H1 (cell line): ENCODE data around the gene TSC2. TPM values are rescaled to one million over a fixed set of nuclear protein-coding genes. Genes with fewer than 3 reads are reported as not detected.
A peak's percentile ranks its signal among the peaks of the same experiment; 100 is the strongest.
"Not testable (repeated sequence)": the region's sequence is repeated elsewhere in the genome, so short reads cannot be mapped to it uniquely, and the experiment has no call there.

Experiments used
- CTCF ChIA-PET: fragments of 300-600 bp; sonication (Branson Sonifier 250); formaldehyde crosslinking; loops from one replicate; lab custom pipeline; 2021; ENCODE audit not compliant: partially characterized antibody; lab: Charles Lee
- POLR2A ChIA-PET: fragments of 300-600 bp; sonication (Branson Sonifier 250); formaldehyde crosslinking; loops from one replicate; lab custom pipeline; 2021; ENCODE audit warnings: inconsistent platforms; ENCODE audit not compliant: partially characterized antibody; lab: Charles Lee
- DNase-seq, 2 experiments: peaks; one replicate each; pipeline versions ENCODE4 v3.0.0 to v3.0.0-alpha.2; 2010 to 2022; ENCODE audit warnings: low spot score in 2 of 2, low read depth in 1 of 2, mixed read lengths in 1 of 2
- FAIRE-seq: peaks from 2 replicates; lab custom pipeline; 2011; peaks lifted over from hg19 to GRCh38; lab: Jason Lieb, UNC
- H2AFZ ChIP-seq: 2 replicates; pipeline ENCODE4 v1.8.1; 2012; ENCODE audit warnings: low read length, inconsistent platforms
- H2AK5ac ChIP-seq: 2 replicates; pipeline ENCODE4 v1.6.1; 2013; ENCODE audit warnings: low read depth, low read length
- H2BK120ac ChIP-seq: replicated peaks from 2 replicates; pipeline ENCODE3; 2013; ENCODE audit warnings: low read depth, low read length, inconsistent platforms
- H2BK12ac ChIP-seq: 2 replicates; pipeline ENCODE4 v1.6.1; 2013; ENCODE audit warnings: low read depth, low read length
- H2BK15ac ChIP-seq: 2 replicates; pipeline ENCODE4 v1.6.1; 2013; ENCODE audit warnings: low read length
- H2BK20ac ChIP-seq: 2 replicates; pipeline ENCODE4 v1.6.1; 2013; ENCODE audit warnings: low read length
- H2BK5ac ChIP-seq: 2 replicates; pipeline ENCODE4 v1.6.1; 2013; ENCODE audit warnings: low read depth, low read length
- H3K14ac ChIP-seq: 2 replicates; pipeline ENCODE4 v1.6.1; 2013; ENCODE audit warnings: inconsistent platforms; ENCODE audit not compliant: insufficient read length
- H3K18ac ChIP-seq: 2 replicates; pipeline ENCODE4 v1.6.1; 2013; ENCODE audit warnings: low read length; ENCODE audit errors: extremely low read depth
- H3K23ac ChIP-seq: 2 replicates; pipeline ENCODE4 v1.6.1; 2013; ENCODE audit warnings: inconsistent platforms; ENCODE audit not compliant: insufficient read length
- H3K23me2 ChIP-seq: 2 replicates; pipeline ENCODE4 v1.6.1; 2013; ENCODE audit warnings: low read depth, low read length
- H3K27ac ChIP-seq: 2 replicates; pipeline ENCODE4 v1.6.1; 2011; ENCODE audit warnings: low read depth, low read length, inconsistent platforms
- H3K27me3 ChIP-seq, 4 experiments: replicated peaks in 1 of 4; 1 replicate in 1 of 4; 2 replicates in 3 of 4; pipeline versions ENCODE4 v1.6.1 to v1.8.1; 2011 to 2013; ENCODE audit warnings: low read length in 3 of 4, mild to moderate bottlenecking in 3 of 4, inconsistent platforms in 2 of 4, mixed read lengths in 2 of 4, moderate library complexity in 1 of 4; ENCODE audit not compliant: control insufficient read depth in 3 of 4, insufficient read depth in 3 of 4; ENCODE audit errors: extremely low read depth in 1 of 4
- H3K36me3 ChIP-seq, 4 experiments: 2 replicates each; pipeline versions ENCODE4 v1.6.1 to v1.8.1; 2011 to 2013; ENCODE audit warnings: mild to moderate bottlenecking in 4 of 4, low read length in 3 of 4, moderate library complexity in 2 of 4, control low read depth in 1 of 4, inconsistent platforms in 1 of 4; ENCODE audit not compliant: insufficient read depth in 4 of 4, control insufficient read depth in 2 of 4
- H3K4ac ChIP-seq: replicated peaks from 2 replicates; pipeline ENCODE3; 2013; ENCODE audit warnings: low read length, low read depth, mixed read lengths, inconsistent platforms; ENCODE audit not compliant: insufficient read length
- H3K4me1 ChIP-seq, 4 experiments: replicated peaks in 1 of 4; 1 replicate in 1 of 4; 2 replicates in 3 of 4; pipeline versions ENCODE4 v1.6.1 to v1.8.1; 2011 to 2013; ENCODE audit warnings: low read length in 3 of 4, inconsistent platforms in 2 of 4, mixed read lengths in 1 of 4; ENCODE audit not compliant: insufficient read depth in 4 of 4, control insufficient read depth in 3 of 4
- H3K4me2 ChIP-seq, 2 experiments: 2 replicates each; pipeline versions ENCODE4 v1.6.1 to v1.8.1; 2011 to 2013; ENCODE audit warnings: low read depth in 2 of 2, low read length in 2 of 2, control low read depth in 1 of 2, inconsistent platforms in 1 of 2, mild to moderate bottlenecking in 1 of 2; ENCODE audit not compliant: insufficient read depth in 1 of 2
- H3K4me3 ChIP-seq, 4 experiments: fragments of 200-600, 300-600 bp in 1 of 4; sonication (generic), shearing (Covaris generic), sonication (Bioruptor Twin) in 1 of 4; 2 replicates each; pipeline versions ENCODE4 v1.5.1 to v1.8.1; 2011 to 2016; ENCODE audit warnings: low read length in 4 of 4, low read depth in 3 of 4, control low read depth in 2 of 4, inconsistent platforms in 2 of 4, mild to moderate bottlenecking in 2 of 4, mixed read lengths in 1 of 4, moderate library complexity in 1 of 4; ENCODE audit not compliant: insufficient read depth in 2 of 4; ENCODE audit errors: extremely low read depth in 1 of 4
- H3K56ac ChIP-seq: replicated peaks from 2 replicates; pipeline ENCODE3; 2013; ENCODE audit warnings: low read depth, mild to moderate bottlenecking, mixed read lengths, low read length, inconsistent platforms; ENCODE audit not compliant: insufficient read length
- H3K79me1 ChIP-seq: 2 replicates; pipeline ENCODE4 v1.6.1; 2013; ENCODE audit warnings: low read depth, low read length, control low read depth
- H3K79me2 ChIP-seq, 2 experiments: 2 replicates each; pipeline versions ENCODE4 v1.6.1 to v1.8.1; 2012 to 2013; ENCODE audit warnings: low read length in 2 of 2, mild to moderate bottlenecking in 2 of 2, inconsistent platforms in 1 of 2; ENCODE audit not compliant: insufficient read depth in 2 of 2, control insufficient read depth in 1 of 2
- H3K9ac ChIP-seq, 4 experiments: replicated peaks in 1 of 4; 1 replicate in 1 of 4; 2 replicates in 3 of 4; pipeline versions ENCODE4 v1.6.1 to v1.8.1; 2011 to 2013; ENCODE audit warnings: low read depth in 3 of 4, low read length in 3 of 4, control low read depth in 2 of 4, mild to moderate bottlenecking in 2 of 4, moderate library complexity in 2 of 4, inconsistent platforms in 1 of 4; ENCODE audit errors: extremely low read depth in 1 of 4
- H3K9me3 ChIP-seq, 2 experiments: 2 replicates each; pipeline versions ENCODE4 v1.6.1 to v1.8.1; 2012 to 2013; ENCODE audit warnings: mild to moderate bottlenecking in 2 of 2, moderate library complexity in 2 of 2, control low read depth in 1 of 2, inconsistent platforms in 1 of 2, low read depth in 1 of 2, low read length in 1 of 2, mixed read lengths in 1 of 2; ENCODE audit not compliant: insufficient read depth in 2 of 2
- H4K20me1 ChIP-seq, 2 experiments: replicated peaks in 1 of 2; 2 replicates each; pipeline versions ENCODE3 to v1.8.1; 2011 to 2013; ENCODE audit warnings: inconsistent platforms in 2 of 2, low read length in 2 of 2, mild to moderate bottlenecking in 1 of 2; ENCODE audit not compliant: insufficient read depth in 2 of 2, control insufficient read depth in 1 of 2
- H4K5ac ChIP-seq: 2 replicates; pipeline ENCODE4 v1.6.1; 2013; ENCODE audit warnings: low read length, low read depth, mixed read lengths, inconsistent platforms; ENCODE audit not compliant: insufficient read length
- H4K8ac ChIP-seq: 2 replicates; pipeline ENCODE4 v1.8.0; 2013; ENCODE audit warnings: mild to moderate bottlenecking, moderate library complexity, low read length, inconsistent platforms; ENCODE audit not compliant: insufficient read depth; ENCODE audit errors: extremely low read depth
- H4K91ac ChIP-seq: replicated peaks from 2 replicates; pipeline ENCODE3; 2013; ENCODE audit warnings: low read length, mixed read lengths, inconsistent platforms; ENCODE audit not compliant: insufficient read length
- WGBS, 2 experiments: shearing (Covaris generic) in 1 of 2; methylation state at CpG; one replicate each; pipeline versions ENCODE4 v1.1.6 to v1.1.7; 2013 to 2015; ENCODE audit warnings: low lambda C conversion rate in 2 of 2, mixed read lengths in 2 of 2, inconsistent platforms in 1 of 2, low coverage in 1 of 2, missing lambda C conversion rate in 1 of 2; ENCODE audit not compliant: insufficient replicate concordance in 2 of 2, insufficient coverage in 1 of 2, insufficient read length in 1 of 2; ENCODE audit errors: extremely low coverage in 1 of 2, missing lambda C conversion rate in 1 of 2; 5-methylcytosine and 5-hydroxymethylcytosine counted together
- polyA plus RNA-seq, 7 experiments: library from polyadenylated mRNA; depleted of rRNA in 3 of 7; stranded (reverse) in 5 of 7; unstranded in 2 of 7; fragments of >200 nt in 5 of 7; fragments of 200-250 nt in 2 of 7; gene quantifications; 1 replicate in 5 of 7; 2 replicates in 1 of 7; 4 replicates in 1 of 7; pipeline versions ENCODE4 v1.2.1 to v1.2.3, GENCODE V29; 2011 to 2013; ENCODE audit warnings: missing spikeins in 2 of 7, mixed read lengths in 2 of 7
- total RNA-seq: library from RNA; stranded (reverse); fragmentation: NEBNext Ultra II Directional; extraction: Animal tissue kit (Norgen Biotek cat#: 25700); gene quantifications from 2 replicates; pipeline ENCODE4 v1.2.1, GENCODE V29; 2021

TSC2 gene
- total and polyA plus RNA-seq, 2 of the 8 experiments (the other 6 are each of a cell fraction or from before 2014, with no cell fraction given), result 65.9 to 96.6 TPM

DNA sequence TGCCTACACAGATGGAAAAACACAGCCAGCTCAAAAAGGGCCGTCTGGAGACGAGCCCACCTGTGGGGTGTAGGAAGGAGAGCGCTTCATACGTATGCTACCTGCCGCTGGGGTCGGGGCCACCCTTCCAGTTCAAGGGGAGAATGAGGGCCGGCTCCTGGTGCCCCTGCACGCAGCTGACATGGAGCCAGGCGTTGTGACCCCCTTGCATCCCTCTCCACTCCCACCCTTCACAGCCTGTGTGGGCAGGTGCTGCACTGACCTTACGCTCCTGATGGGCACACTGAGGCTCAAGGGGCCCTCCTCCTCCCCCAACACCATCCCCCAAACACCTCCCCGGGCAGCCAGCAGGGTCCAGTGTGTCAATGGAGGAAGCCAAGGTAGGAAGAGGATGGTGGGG lies 77.8 kb downstream of the TSC2 start:
- DNase-seq, H2BK15ac ChIP-seq, H3K79me1 ChIP-seq, H4K20me1 ChIP-seq, H3K36me3 ChIP-seq, CTCF ChIA-PET, H3K27me3 ChIP-seq, H3K9ac ChIP-seq, H2BK20ac ChIP-seq, H4K91ac ChIP-seq, H3K14ac ChIP-seq, H3K9me3 ChIP-seq, H2AK5ac ChIP-seq, H2AFZ ChIP-seq, H2BK12ac ChIP-seq, H3K4ac ChIP-seq, FAIRE-seq, H2BK120ac ChIP-seq, H3K18ac ChIP-seq, H3K56ac ChIP-seq, H3K23me2 ChIP-seq, H3K23ac ChIP-seq: not testable (repeated sequence)
- H3K27ac ChIP-seq, result peak overlapping the region; percentile 58; the same call in 1 of the 2 replicates
- peak overlapping the region; percentile 35 for H4K5ac ChIP-seq
- H3K4me1 ChIP-seq, result peaks cover 0 to 23% (median 14%) of the 10 kb centered on the region in 4 experiments; a peak in 6 of 7 replicates
- H3K4me2 ChIP-seq, result peak overlapping the region; percentile 34 to 44; a peak in 1 of 4 replicates
- POLR2A ChIA-PET, result interaction anchor here (0.6 to 1.5 kb wide), 5 partner anchors 20 to 96 kb away, joined by 3 to 4 read pairs (median 3); partner anchors contain the start of gene TRAF7
- 0 out of 2 replicates have a peak overlapping the region, but pooled peaks have one; percentile 60 for H2BK5ac ChIP-seq
- H3K4me3 ChIP-seq, result peak overlapping the region in 1 of 4 experiments; percentile 26; a peak in 1 of 8 replicates
- H4K8ac ChIP-seq, result 0 out of 2 replicates have a peak overlapping the region, but pooled peaks have one; percentile 22
- WGBS, 2 experiments, result 70% methylated on average over 7 of the region's 11 CpGs; no CpG with 5 or more reads in 1 of the 2 experiments
- peaks cover 0 to 22% of the 10 kb centered on the region in 2 experiments; a peak in 2 of 4 replicates for H3K79me2 ChIP-seq
